Activated CD8-positive, alpha-beta memory T cell treated with anti-CD3 and anti-CD28 coated beads, Interleukin-2, amount 50 U/mL, for 1 hour (primary cell): ENCODE results near the gene POLA1.
"Not testable (repeated sequence)": the region's sequence is repeated elsewhere in the genome, so short reads cannot be mapped to it uniquely, and the experiment has no call there.

Experiments used
- DNase-seq: peaks from one replicate; pipeline ENCODE4 v3.0.0-alpha.2; 2020; ENCODE audit errors: extremely low read depth

Gene POLA1

GRCh38 chrX:24790166-24790565 lies 96.4 kb downstream of the POLA1 start:
- no peak for DNase-seq

GRCh38 chrX:24796204-24796603 lies 102.5 kb downstream of the POLA1 start:
- DNase-seq = no peak

GRCh38 chrX:24799078-24799477 lies 105.4 kb downstream of the POLA1 start:
- no peak for DNase-seq

GRCh38 chrX:24799565-24799964 lies 105.8 kb downstream of the POLA1 start:
- no peak for DNase-seq

- no peak for DNase-seq
These were observed 111.5 kb downstream of the POLA1 start for GRCh38 chrX:24805201-24805600.

- not testable (repeated sequence) for DNase-seq
These were observed 126.1 kb downstream of the POLA1 start for GRCh38 chrX:24819807-24820206.

- no peak for DNase-seq
These were observed 134.4 kb downstream of the POLA1 start for GRCh38 chrX:24828147-24828546.

- no peak for DNase-seq
These were observed 134.9 kb downstream of the POLA1 start for GRCh38 chrX:24828600-24828999.

- DNase-seq = no peak
These were observed 140.0 kb downstream of the POLA1 start for GRCh38 chrX:24833695-24834094.

- no peak for DNase-seq
These were observed 144.2 kb downstream of the POLA1 start for GRCh38 chrX:24837966-24838365.

GRCh38 chrX:24838629-24839028 lies 144.9 kb downstream of the POLA1 start:
- no peak for DNase-seq

GRCh38 chrX:24839331-24839730 lies 145.6 kb downstream of the POLA1 start:
- DNase-seq = no peak

- DNase-seq = no peak
These were observed 148.8 kb downstream of the POLA1 start for GRCh38 chrX:24842486-24842885.

GRCh38 chrX:24846550-24847150 lies 152.9 kb downstream of the POLA1 start:
- no peak for DNase-seq

GRCh38 chrX:24851289-24851688 lies 157.6 kb downstream of the POLA1 start:
- no peak for DNase-seq

GRCh38 chrX:24851780-24852179 lies 158.1 kb downstream of the POLA1 start:
- DNase-seq = no peak

- DNase-seq = no peak
These were observed 164.5 kb downstream of the POLA1 start for GRCh38 chrX:24858004-24858746.

- no peak for DNase-seq
These were observed 165.6 kb downstream of the POLA1 start for GRCh38 chrX:24859211-24859841.

GRCh38 chrX:24860140-24860539 lies 166.4 kb downstream of the POLA1 start:
- no peak for DNase-seq

- DNase-seq = no peak
These were observed 168.6 kb downstream of the POLA1 start for GRCh38 chrX:24862343-24862742.

- not testable (repeated sequence) for DNase-seq
These were observed 170.1 kb downstream of the POLA1 start for GRCh38 chrX:24863779-24864178.

GRCh38 chrX:24870143-24870542 lies 176.4 kb downstream of the POLA1 start:
- DNase-seq = no peak

GRCh38 chrX:24874604-24875247 lies 181.0 kb downstream of the POLA1 start:
- no peak for DNase-seq
